ENCODE data around the gene PSKH1.

The PSKH1 gene

GRCh38 chr16:67924140-67924906 lies 31.3 kb downstream of the PSKH1 start:
- no peak for TF ChIP-seq JUND (IDR thresholded peaks at IDR 0.05; ENCODE audit: low read depth)
- in situ Hi-C loops (cut with HindIII; ENCODE audit: low pct_unique_long_range_greater_than_20kb, low sequenced_read_pairs): no loop called here
- DNase-seq (ENCODE audit: low read depth in 1 of 2, low spot score in 1 of 2): no peak

GRCh38 chr16:67926181-67926750 lies 33.2 kb downstream of the PSKH1 start:
- TF ChIP-seq JUND (IDR thresholded peaks at IDR 0.05; ENCODE audit: low read depth): no peak
- peak; percentile 66 to 76 for DNase-seq (ENCODE audit: low read depth in 1 of 2, low spot score in 1 of 2)
- in situ Hi-C loops (cut with HindIII; ENCODE audit: low pct_unique_long_range_greater_than_20kb, low sequenced_read_pairs): no loop called here

GRCh38 chr16:67927131-67927941 lies 34.3 kb downstream of the PSKH1 start:
- in situ Hi-C loops (cut with HindIII; ENCODE audit: low pct_unique_long_range_greater_than_20kb, low sequenced_read_pairs): no loop called here
- no peak for TF ChIP-seq JUND (IDR thresholded peaks at IDR 0.05; ENCODE audit: low read depth)
- DNase-seq (ENCODE audit: low read depth in 1 of 2, low spot score in 1 of 2): no peak

- no peak for DNase-seq (ENCODE audit: low read depth in 1 of 2, low spot score in 1 of 2)
- in situ Hi-C loops (cut with HindIII; ENCODE audit: low pct_unique_long_range_greater_than_20kb, low sequenced_read_pairs): no loop called here
- TF ChIP-seq JUND (IDR thresholded peaks at IDR 0.05; ENCODE audit: low read depth): no peak
Observed at GRCh38 chr16:67928147-67928546, 35.1 kb downstream of the PSKH1 start.

- peak; percentile 79 to 88 for DNase-seq (ENCODE audit: low read depth in 1 of 2, low spot score in 1 of 2)
- TF ChIP-seq JUND (IDR thresholded peaks at IDR 0.05; ENCODE audit: low read depth): no peak
- in situ Hi-C loops (cut with HindIII; ENCODE audit: low pct_unique_long_range_greater_than_20kb, low sequenced_read_pairs): no loop called here
Observed at GRCh38 chr16:67928561-67929364, 35.7 kb downstream of the PSKH1 start.

- in situ Hi-C loops (cut with HindIII; ENCODE audit: low pct_unique_long_range_greater_than_20kb, low sequenced_read_pairs): no loop called here
Observed at GRCh38 chr16:67930191-67930590, 37.1 kb downstream of the PSKH1 start.

GRCh38 chr16:67930678-67931211 lies 37.7 kb downstream of the PSKH1 start:
- no peak for DNase-seq (ENCODE audit: low read depth in 1 of 2, low spot score in 1 of 2)
- in situ Hi-C loops (cut with HindIII; ENCODE audit: low pct_unique_long_range_greater_than_20kb, low sequenced_read_pairs): no loop called here
- no peak for TF ChIP-seq JUND (IDR thresholded peaks at IDR 0.05; ENCODE audit: low read depth)

More at GRCh38 chr16:67930191-67930590, 37.1 kb downstream of the PSKH1 start:
- no peak for TF ChIP-seq JUND (IDR thresholded peaks at IDR 0.05; ENCODE audit: low read depth)
- DNase-seq (ENCODE audit: low read depth in 1 of 2, low spot score in 1 of 2): no peak

- no peak for DNase-seq (ENCODE audit: low read depth in 1 of 2, low spot score in 1 of 2)
- TF ChIP-seq JUND (IDR thresholded peaks at IDR 0.05; ENCODE audit: low read depth): no peak
- in situ Hi-C loops (cut with HindIII; ENCODE audit: low pct_unique_long_range_greater_than_20kb, low sequenced_read_pairs): no loop called here
Observed at GRCh38 chr16:67931712-67932461, 38.8 kb downstream of the PSKH1 start, which contains the start of gene CTRL. CTRL (minus strand) TSS chr16:67931862; CDS start chr16:67931852, 10 bp downstream.

- no peak for DNase-seq (ENCODE audit: low read depth in 1 of 2, low spot score in 1 of 2)
- no peak for TF ChIP-seq JUND (IDR thresholded peaks at IDR 0.05; ENCODE audit: low read depth)
- in situ Hi-C loops (cut with HindIII; ENCODE audit: low pct_unique_long_range_greater_than_20kb, low sequenced_read_pairs): no loop called here
Observed at GRCh38 chr16:67932462-67932840, 39.4 kb downstream of the PSKH1 start.

GRCh38 chr16:67933805-67934204 lies 40.8 kb downstream of the PSKH1 start:
- no peak for TF ChIP-seq JUND (IDR thresholded peaks at IDR 0.05; ENCODE audit: low read depth)

GRCh38 chr16:67934306-67935100 lies 41.4 kb downstream of the PSKH1 start:
- TF ChIP-seq JUND (IDR thresholded peaks at IDR 0.05; ENCODE audit: low read depth): no peak
- in situ Hi-C loops (cut with HindIII; ENCODE audit: low pct_unique_long_range_greater_than_20kb, low sequenced_read_pairs): no loop called here
- no peak for DNase-seq (ENCODE audit: low read depth in 1 of 2, low spot score in 1 of 2)

More at GRCh38 chr16:67933805-67934204, 40.8 kb downstream of the PSKH1 start:
- in situ Hi-C loops (cut with HindIII; ENCODE audit: low pct_unique_long_range_greater_than_20kb, low sequenced_read_pairs): no loop called here
- DNase-seq (ENCODE audit: low read depth in 1 of 2, low spot score in 1 of 2): no peak
